HFF-Myc (cell line): ENCODE results near the gene ZFYVE26.
"Not testable (repeated sequence)": the region's sequence is repeated elsewhere in the genome, so short reads cannot be mapped to it uniquely, and the experiment has no call there.

Source experiments
- DNase-seq: peaks from one replicate; pipeline ENCODE4 v3.0.0-alpha.2; 2011; ENCODE audit warnings: low read depth; ENCODE audit errors: extremely low read depth
- H3K4me3 ChIP-seq: replicated peaks from 2 replicates; pipeline ENCODE4 v1.5.1; 2011; ENCODE audit warnings: low read depth, mild to moderate bottlenecking, control low read depth, low read length
- CTCF ChIP-seq: IDR thresholded peaks from 2 replicates; pipeline ENCODE4 v1.5.1; 2012; ENCODE audit warnings: mild to moderate bottlenecking, low read depth, low read length, control low read depth; ENCODE audit errors: missing control alignments

ZFYVE26 gene

GRCh38 chr14:67718265-67718664 lies 98.1 kb downstream of the ZFYVE26 start:
- no peak for DNase-seq
- TF ChIP-seq CTCF: no peak
- no peak overlapping the region for H3K4me3 ChIP-seq

GRCh38 chr14:67717048-67717447 lies 99.3 kb downstream of the ZFYVE26 start:
- no peak for DNase-seq
- no peak overlapping the region for H3K4me3 ChIP-seq
- no peak for TF ChIP-seq CTCF

GRCh38 chr14:67710209-67710608 lies 106.2 kb downstream of the ZFYVE26 start:
- DNase-seq: no peak
- TF ChIP-seq CTCF: no peak

GRCh38 chr14:67709796-67710195 lies 106.6 kb downstream of the ZFYVE26 start:
- not testable (repeated sequence) for H3K4me3 ChIP-seq, DNase-seq

More at GRCh38 chr14:67710209-67710608, 106.2 kb downstream of the ZFYVE26 start:
- no peak overlapping the region for H3K4me3 ChIP-seq

- H3K4me3 ChIP-seq, DNase-seq: not testable (repeated sequence)
Measured at GRCh38 chr14:67709346-67709745, 107.0 kb downstream of the ZFYVE26 start.

GRCh38 chr14:67705211-67705610 lies 111.2 kb downstream of the ZFYVE26 start:
- H3K4me3 ChIP-seq: no peak overlapping the region
- no peak for TF ChIP-seq CTCF
- no peak for DNase-seq

- H3K4me3 ChIP-seq: no peak overlapping the region
- TF ChIP-seq CTCF: peak; percentile 74
- peak; percentile 29 for DNase-seq
Measured at GRCh38 chr14:67704484-67705089, 111.8 kb downstream of the ZFYVE26 start.

GRCh38 chr14:67703997-67704396 lies 112.4 kb downstream of the ZFYVE26 start:
- no peak for DNase-seq
- no peak for TF ChIP-seq CTCF
- no peak overlapping the region for H3K4me3 ChIP-seq

GRCh38 chr14:67701492-67701891 lies 114.9 kb downstream of the ZFYVE26 start, which contains the start of gene RDH12:
Gene RDH12 (plus strand): TSS chr14:67701886. CDS start chr14:67722643, 20,757 bp downstream.
- not testable (repeated sequence) for DNase-seq, H3K4me3 ChIP-seq
